ENCODE results near the gene NCAPD2.

NCAPD2 gene

GRCh38 chr12:6493497-6494257 is at the start of gene NCAPD2:
Gene NCAPD2 (plus strand): TSS chr12:6494102. CDS start chr12:6495099, 997 bp downstream.
- DNase-seq, result peak; percentile 97 to 98 (median 98)

GRCh38 chr12:6444704-6445688 is 48.9 kb upstream of the NCAPD2 start, which contains the start of gene CD27:
Gene CD27 (plus strand): TSS chr12:6444955. CDS start chr12:6445096, 141 bp downstream.
- no peak for DNase-seq

- DNase-seq, result no peak
Measured at GRCh38 chr12:6450091-6450868, 43.6 kb upstream of the NCAPD2 start.

- DNase-seq, result no peak
Measured at GRCh38 chr12:6450869-6451347, 43.0 kb upstream of the NCAPD2 start.

- peak; percentile 90 to 93 (median 92) for DNase-seq
Measured at GRCh38 chr12:6451348-6452244, 42.3 kb upstream of the NCAPD2 start, which contains the start of gene TAPBPL. Gene TAPBPL (plus strand): TSS chr12:6452042. CDS start chr12:6452249, 207 bp downstream.

GRCh38 chr12:6452245-6452943 is 41.5 kb upstream of the NCAPD2 start:
- peak; percentile 24 to 57 (median 41) for DNase-seq

GRCh38 chr12:6452944-6453630 is 40.8 kb upstream of the NCAPD2 start:
- DNase-seq, result peak; percentile 56 to 76 (median 58)

GRCh38 chr12:6457220-6457945 is 36.5 kb upstream of the NCAPD2 start:
- DNase-seq, result no peak

GRCh38 chr12:6458281-6459003 is 35.5 kb upstream of the NCAPD2 start:
- DNase-seq, result no peak

GRCh38 chr12:6459004-6459337 is 34.9 kb upstream of the NCAPD2 start:
- DNase-seq, result no peak

GRCh38 chr12:6460751-6461371 is 33.0 kb upstream of the NCAPD2 start:
- DNase-seq, result peak in 2 of 3 donors; percentile 28 to 55

GRCh38 chr12:6461401-6462233 is 32.3 kb upstream of the NCAPD2 start:
- peak; percentile 82 to 89 (median 85) for DNase-seq

- peak; percentile 83 to 93 (median 89) for DNase-seq
Measured at GRCh38 chr12:6462234-6462995, 31.5 kb upstream of the NCAPD2 start.

GRCh38 chr12:6463216-6463615 is 30.7 kb upstream of the NCAPD2 start:
- no peak for DNase-seq

GRCh38 chr12:6463858-6464257 is 30.0 kb upstream of the NCAPD2 start:
- DNase-seq, result no peak

GRCh38 chr12:6464531-6464930 is 29.4 kb upstream of the NCAPD2 start:
- DNase-seq, result no peak
